ENCODE results near the gene GABRG3.
A peak's percentile ranks its signal among the peaks of the same experiment; 100 is the strongest.
"Not testable (repeated sequence)": the region's sequence is repeated elsewhere in the genome, so short reads cannot be mapped to it uniquely, and the experiment has no call there.

GABRG3 gene

GRCh38 chr15:27182561-27183110 lies 211.7 kb downstream of the GABRG3 start:
- no peak for DNase-seq (ENCODE audit: low read depth)

DNA sequence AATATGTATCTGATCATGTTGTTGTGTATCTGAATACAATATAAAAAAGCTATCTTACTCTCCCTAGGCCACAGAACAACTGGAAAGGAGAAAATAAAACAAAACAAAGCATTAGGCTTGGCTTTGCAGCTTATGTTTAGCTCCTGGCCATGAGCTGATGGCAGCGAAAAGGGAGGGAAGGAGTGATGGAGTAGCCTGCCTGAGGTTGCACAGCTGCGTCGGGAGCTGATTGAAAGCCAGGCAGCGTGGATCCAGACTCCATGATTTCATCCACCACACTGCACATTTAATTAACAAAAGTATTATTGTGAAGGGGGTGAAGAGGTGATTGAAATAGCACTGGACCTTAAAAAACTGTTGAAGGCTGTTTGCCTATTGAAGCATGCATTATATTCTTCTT lies 212.2 kb downstream of the GABRG3 start:
- DNase-seq (ENCODE audit: low read depth) = no peak

DNA sequence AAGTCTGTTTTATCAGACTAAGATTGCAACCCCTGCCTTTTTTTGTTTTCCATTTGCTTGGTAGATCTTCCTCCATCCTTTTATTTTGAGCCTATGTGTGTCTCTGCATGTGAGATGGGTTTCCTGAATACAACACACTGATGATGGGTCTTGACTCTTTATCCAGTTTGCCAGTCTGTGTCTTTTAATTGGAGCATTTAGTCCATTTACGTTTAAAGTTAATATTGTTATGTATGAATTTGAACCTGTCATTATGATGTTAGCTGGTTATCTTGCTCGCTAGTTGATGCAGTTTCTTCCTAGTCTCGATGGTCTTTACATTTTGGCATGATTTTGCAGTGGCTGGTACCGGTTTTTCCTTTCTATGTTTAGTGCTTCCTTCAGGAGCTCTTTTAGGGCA lies 220.5 kb downstream of the GABRG3 start:
- not testable (repeated sequence) for DNase-seq (ENCODE audit: low read depth)

GRCh38 chr15:27196691-27197090 lies 225.7 kb downstream of the GABRG3 start:
- no peak for DNase-seq (ENCODE audit: low read depth)

GRCh38 chr15:27201425-27201824 lies 230.4 kb downstream of the GABRG3 start:
- DNase-seq (ENCODE audit: low read depth) = no peak

- DNase-seq (ENCODE audit: low read depth) = no peak
Measured at GRCh38 chr15:27210176-27210575, 239.2 kb downstream of the GABRG3 start.

- DNase-seq (ENCODE audit: low read depth) = no peak
Measured at GRCh38 chr15:27214032-27214431, 243.1 kb downstream of the GABRG3 start.

DNA sequence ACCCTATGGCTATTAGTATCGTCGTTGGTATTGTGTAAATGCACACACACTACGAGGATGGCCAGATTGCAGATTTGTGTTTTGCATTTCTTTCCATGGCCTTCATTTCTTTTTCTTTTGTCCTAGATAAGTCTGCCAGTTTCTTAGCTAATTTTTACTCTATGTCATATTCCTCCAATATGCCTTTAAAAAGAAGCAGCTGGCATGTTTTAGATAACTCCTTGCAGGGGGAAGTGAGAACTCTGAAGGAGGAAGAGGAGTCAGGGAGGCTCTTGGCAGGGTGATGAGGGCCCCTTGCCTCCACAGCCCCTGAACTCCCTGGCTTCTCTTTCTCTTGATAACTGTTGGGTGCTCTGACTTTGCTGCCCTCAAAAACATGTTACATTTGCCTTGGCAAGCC lies 244.0 kb downstream of the GABRG3 start:
- DNase-seq (ENCODE audit: low read depth) = no peak

DNA sequence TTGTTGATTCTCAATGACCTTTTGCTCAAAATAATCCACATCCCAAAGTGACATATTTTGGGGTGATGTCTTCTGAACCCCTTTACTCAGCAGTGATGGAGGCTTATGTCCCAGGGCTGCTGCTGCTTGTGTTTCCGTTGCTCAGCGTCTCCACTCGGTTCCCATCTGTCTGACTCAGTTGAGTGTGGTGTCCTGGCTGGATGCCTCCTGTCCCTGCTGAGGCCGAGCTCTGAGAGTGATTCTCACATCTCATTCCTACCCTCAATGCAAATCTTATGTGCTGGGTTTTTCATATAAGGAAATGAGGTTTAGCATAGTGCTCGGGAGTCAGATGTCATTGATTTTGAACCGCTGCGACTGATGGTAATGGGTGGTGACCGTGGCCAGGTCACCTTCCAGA lies 247.4 kb downstream of the GABRG3 start:
- DNase-seq (ENCODE audit: low read depth) = no peak

- no peak for DNase-seq (ENCODE audit: low read depth)
Measured at GRCh38 chr15:27219636-27220035, 248.7 kb downstream of the GABRG3 start.

- no peak for DNase-seq (ENCODE audit: low read depth)
Measured at GRCh38 chr15:27220199-27220598, 249.2 kb downstream of the GABRG3 start.

GRCh38 chr15:27222479-27222878 lies 251.5 kb downstream of the GABRG3 start:
- peak; percentile 8 for DNase-seq (ENCODE audit: low read depth)

- no peak for DNase-seq (ENCODE audit: low read depth)
Measured at GRCh38 chr15:27223179-27223578, 252.2 kb downstream of the GABRG3 start.

DNA sequence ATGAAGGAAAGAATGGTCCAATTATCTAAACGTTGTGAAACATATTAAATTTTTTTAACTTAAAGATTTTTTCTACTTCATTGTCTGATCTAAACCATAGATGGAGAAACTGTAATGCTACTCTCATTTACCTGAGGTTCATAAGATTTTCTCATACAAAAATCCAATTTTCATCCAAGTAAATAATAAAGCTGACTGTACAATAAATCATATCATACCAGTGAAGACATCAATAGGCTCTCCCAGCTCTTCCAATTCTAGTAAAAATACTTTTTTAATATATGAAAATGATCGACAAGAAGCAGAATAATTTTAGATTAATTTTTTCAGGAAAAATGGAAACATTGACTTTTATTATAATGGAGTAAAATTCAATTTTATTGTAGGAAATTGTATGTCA lies 260.8 kb downstream of the GABRG3 start:
- DNase-seq (ENCODE audit: low read depth) = no peak

- DNase-seq (ENCODE audit: low read depth) = no peak
Measured at GRCh38 chr15:27232876-27233275, 261.9 kb downstream of the GABRG3 start.

- no peak for DNase-seq (ENCODE audit: low read depth)
Measured at GRCh38 chr15:27234593-27234992, 263.6 kb downstream of the GABRG3 start.

DNA sequence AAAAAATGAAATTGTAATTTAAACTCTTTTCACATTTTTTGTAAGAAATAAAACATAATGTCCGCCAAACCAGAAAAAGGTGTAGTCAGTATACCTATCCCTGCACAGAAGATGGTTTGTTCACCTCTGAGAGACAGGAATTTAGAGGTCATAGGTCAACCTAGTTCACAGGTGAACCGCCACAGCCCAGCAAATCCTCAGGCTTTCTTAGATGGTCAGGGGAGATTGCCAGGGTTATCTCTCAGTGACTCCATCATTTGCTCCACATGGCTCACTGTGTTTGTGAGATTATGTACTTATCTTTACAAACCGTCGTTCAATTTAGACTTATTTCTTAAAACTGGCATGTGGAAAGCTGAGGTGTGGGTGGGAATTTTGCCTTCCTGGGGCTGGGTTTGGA lies 264.2 kb downstream of the GABRG3 start:
- DNase-seq (ENCODE audit: low read depth) = no peak

DNA sequence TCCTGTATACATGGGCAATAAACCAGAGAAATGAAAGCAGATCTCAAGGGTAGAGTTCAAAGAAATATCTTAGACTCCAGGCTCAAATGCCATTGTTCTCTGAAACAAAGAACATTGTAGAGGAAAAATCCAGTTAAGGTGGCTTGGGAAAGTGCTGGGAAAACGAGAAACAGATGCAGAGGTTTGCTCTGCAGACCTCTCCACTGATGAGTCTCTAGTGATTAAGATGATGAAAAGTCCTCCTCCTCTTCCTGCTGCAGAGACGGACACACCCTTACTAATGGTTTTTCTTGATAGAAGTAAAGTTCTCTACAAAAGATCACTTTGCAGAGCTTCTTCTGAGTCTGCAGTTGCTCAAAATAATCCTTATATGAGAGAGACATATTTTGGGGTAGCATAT lies 264.7 kb downstream of the GABRG3 start:
- DNase-seq (ENCODE audit: low read depth) = no peak

- no peak for DNase-seq (ENCODE audit: low read depth)
Measured at GRCh38 chr15:27237319-27237939, 266.4 kb downstream of the GABRG3 start.

GRCh38 chr15:27238209-27238608 lies 267.2 kb downstream of the GABRG3 start:
- no peak for DNase-seq (ENCODE audit: low read depth)

GRCh38 chr15:27238707-27239423 lies 267.9 kb downstream of the GABRG3 start:
- no peak for DNase-seq (ENCODE audit: low read depth)

GRCh38 chr15:27241943-27242342 lies 271.0 kb downstream of the GABRG3 start:
- DNase-seq (ENCODE audit: low read depth) = no peak

- DNase-seq (ENCODE audit: low read depth) = no peak
Measured at GRCh38 chr15:27244047-27244446, 273.1 kb downstream of the GABRG3 start.

- no peak for DNase-seq (ENCODE audit: low read depth)
Measured at GRCh38 chr15:27248251-27248650, 277.3 kb downstream of the GABRG3 start.

All from stromal cell of bone marrow (primary cell).